ENCODE data around the gene DIDO1.

The DIDO1 gene

DNA sequence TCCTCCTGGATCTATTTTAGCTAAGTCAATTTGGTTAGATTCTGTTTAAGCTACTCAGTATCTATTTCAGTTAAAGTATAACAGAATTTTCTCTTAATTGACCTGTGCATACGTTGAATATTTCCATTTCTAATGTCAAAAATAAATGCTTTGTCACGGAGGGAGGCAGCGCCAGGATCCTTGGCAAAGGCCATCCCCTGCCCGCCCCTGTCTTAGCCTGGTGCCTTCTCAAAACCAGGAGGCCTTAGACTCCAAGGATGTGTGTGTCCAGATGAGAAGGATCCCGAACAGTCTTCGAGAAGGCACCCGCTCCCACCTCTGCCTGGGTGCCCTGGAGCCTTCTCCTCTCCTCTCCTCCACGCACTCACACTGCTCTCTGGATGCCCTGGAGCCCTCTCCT is 87.0 kb downstream of the DIDO1 start:
- DNase-seq (ENCODE audit: low read depth), result no peak
- H3K4me3 ChIP-seq (ENCODE audit: low read length), result no peak overlapping the region
- TF ChIP-seq, protein P1, sequence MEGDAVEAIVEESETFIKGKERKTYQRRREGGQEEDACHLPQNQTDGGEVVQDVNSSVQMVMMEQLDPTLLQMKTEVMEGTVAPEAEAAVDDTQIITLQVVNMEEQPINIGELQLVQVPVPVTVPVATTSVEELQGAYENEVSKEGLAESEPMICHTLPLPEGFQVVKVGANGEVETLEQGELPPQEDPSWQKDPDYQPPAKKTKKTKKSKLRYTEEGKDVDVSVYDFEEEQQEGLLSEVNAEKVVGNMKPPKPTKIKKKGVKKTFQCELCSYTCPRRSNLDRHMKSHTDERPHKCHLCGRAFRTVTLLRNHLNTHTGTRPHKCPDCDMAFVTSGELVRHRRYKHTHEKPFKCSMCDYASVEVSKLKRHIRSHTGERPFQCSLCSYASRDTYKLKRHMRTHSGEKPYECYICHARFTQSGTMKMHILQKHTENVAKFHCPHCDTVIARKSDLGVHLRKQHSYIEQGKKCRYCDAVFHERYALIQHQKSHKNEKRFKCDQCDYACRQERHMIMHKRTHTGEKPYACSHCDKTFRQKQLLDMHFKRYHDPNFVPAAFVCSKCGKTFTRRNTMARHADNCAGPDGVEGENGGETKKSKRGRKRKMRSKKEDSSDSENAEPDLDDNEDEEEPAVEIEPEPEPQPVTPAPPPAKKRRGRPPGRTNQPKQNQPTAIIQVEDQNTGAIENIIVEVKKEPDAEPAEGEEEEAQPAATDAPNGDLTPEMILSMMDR (conservative IDR thresholded peaks at IDR 0.05; ENCODE audit: low read length), result no peak

DNA sequence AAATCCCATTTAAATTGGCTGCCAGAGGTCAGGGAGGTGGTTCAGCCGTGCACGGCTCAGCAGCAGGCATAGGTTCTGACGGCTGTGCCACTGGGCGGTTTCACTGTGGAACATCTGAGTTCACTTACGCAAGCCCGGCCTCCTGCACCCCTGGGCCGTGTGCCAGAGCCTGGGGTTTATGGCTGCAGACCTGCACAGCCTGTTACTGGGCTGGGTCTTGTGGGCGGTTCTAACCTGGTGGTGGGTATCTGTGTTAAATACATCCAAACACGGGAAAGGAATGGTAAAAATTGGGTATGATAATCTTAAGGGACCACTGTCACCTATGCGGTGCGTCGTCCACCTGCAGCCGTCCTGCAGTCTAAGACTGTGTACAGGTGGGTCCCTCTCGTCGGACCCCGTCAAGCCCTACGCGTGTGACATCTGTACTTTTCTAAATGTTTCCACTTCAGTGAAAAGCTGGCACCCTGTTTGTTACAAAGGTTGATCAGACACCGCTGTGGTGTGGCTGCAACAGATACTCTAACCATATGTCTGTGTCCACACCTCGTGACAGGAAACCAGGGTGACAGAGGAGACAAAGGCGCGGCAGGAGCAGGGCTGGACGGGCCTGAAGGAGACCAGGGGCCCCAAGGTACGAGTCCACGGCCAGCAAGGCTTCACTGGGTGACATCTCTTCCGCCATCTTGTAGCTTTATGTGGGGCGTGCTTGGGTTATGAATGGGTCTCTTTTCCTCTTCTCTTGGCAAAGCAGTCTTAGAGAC is 88.0 kb downstream of the DIDO1 start:
- TF ChIP-seq, protein P1 (conservative IDR thresholded peaks at IDR 0.05; ENCODE audit: low read length), result no peak
- DNase-seq (ENCODE audit: low read depth), result peak; percentile 54

DNA sequence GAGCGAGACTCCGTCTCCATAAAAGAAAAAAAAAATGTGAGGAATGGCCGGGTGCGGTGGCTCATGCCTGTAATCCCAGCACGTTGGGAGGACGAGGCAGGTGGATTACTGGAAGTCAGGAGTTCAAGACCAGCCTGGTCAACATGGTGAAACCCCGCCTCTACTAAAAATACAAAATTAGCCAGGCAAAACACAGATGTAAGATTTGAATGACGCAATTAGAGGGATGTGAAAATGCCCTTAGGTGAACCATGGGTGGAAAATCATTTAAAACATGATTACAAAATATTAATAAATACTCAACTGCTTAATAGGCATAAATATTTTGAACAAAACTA is 88.5 kb downstream of the DIDO1 start:
- no peak overlapping the region for H3K4me3 ChIP-seq (ENCODE audit: low read length)
- TF ChIP-seq, protein P1 (conservative IDR thresholded peaks at IDR 0.05; ENCODE audit: low read length), result no peak
- no peak for DNase-seq (ENCODE audit: low read depth)

More for the DNA sequence above, 88.0 kb downstream of the DIDO1 start:
- no peak overlapping the region for H3K4me3 ChIP-seq (ENCODE audit: low read length)

DNA sequence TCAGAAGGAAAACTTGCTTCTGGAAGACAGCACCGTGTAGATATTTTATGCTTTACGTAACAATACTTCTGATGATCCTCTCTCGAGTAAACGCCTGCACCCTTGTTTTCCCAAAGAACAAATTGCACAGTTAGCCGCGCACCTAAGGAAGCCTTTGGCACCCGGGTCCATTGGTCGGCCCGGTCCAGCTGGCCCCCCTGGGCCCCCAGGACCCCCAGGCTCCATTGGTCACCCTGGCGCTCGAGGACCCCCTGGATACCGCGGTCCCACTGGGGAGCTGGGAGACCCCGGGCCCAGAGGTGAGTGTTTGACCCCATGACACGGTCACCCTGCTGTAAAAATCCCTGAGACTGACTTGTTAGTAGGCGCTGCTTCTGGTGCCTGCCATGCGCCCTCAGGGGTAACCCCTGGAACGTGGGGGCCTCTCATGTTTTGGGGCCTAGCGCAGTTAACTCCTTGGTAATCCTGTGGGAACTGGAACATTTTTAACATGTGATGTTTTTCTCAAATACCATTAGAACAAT is 89.3 kb downstream of the DIDO1 start:
- TF ChIP-seq, protein P1 (conservative IDR thresholded peaks at IDR 0.05; ENCODE audit: low read length), result no peak
- DNase-seq (ENCODE audit: low read depth), result no peak
- H3K4me3 ChIP-seq (ENCODE audit: low read length), result no peak overlapping the region

DNA sequence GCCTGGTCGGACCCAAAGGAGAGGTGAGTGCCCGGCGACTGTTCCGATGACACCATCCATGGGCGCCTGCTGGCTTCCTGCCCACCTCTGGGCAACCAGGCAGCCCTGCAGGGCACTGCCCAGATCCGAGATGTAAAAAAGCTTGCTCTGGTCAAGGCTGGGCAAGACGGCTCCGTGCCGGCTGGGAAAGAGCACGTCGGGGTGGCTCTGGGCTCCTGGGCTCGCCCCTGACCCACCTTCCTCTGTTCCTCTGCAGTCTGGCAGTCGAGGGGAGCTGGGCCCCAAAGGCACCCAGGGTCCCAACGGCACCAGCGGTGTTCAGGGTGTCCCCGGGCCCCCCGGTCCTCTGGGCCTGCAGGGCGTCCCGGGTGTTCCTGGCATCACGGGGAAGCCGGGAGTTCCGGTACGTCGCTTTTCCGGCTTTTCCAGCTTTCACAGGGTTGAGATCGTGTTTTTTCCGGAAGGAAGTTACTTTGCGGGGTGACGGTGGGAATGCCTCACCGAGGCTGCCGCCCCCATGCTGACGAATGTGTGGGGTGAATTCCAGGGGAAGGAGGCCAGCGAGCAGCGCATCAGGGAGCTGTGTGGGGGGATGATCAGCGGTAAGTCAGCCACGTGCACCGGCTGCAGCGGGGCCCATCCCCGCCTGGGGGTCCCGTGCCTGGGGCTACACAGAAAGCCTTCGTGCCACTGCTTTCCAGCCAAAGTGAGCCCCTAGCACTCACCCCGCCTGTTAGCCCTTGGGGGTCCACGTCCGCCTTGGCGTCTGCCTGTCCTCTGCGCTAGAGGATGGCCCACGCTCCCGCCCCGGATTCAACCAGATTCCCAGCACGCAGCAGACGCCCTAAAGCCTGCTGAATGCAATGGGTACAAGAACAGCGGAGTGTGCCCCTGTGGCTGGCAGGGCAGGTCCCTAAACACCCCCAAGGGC is 90.1 kb downstream of the DIDO1 start:
- DNase-seq (ENCODE audit: low read depth), result no peak

DNA sequence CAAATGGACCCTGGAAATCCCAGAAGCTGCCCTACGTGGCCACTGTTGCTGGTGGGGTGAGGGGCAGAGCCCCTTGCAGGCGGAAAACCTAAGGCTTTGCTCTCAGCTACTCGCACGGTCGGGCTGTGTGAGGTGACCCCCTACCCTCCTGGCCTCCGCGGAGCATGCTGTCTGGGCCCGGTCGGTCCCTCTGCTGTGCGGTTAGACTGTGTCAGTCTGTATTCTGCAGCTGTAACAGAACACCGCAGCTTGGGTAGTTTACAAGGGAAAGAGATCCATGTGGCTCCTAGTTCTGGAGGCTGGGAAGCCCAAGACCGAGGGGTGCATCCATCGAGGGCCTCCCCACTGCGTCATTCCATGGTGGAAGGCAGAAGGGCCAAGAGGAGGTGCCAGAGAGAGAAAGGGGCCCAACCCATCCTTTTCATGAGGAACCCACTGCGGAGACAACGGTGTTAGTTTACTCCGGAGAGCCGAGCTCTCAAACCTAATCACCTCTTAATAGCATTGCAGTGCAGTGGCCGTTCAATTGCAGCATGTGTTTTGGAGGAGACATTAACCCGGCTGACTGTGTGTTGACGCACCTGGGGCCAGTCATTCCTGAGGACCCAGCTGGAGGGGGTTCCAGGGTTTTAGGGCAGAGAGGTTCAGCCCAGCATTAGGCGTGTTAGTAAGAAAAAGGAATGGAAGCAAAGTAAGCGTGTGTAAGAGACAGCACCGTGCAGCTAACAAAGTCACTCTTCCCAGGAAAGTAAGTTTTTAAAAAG is 91.2 kb downstream of the DIDO1 start:
- DNase-seq (ENCODE audit: low read depth), result no peak
- TF ChIP-seq, protein P1 (conservative IDR thresholded peaks at IDR 0.05; ENCODE audit: low read length), result no peak
- H3K4me3 ChIP-seq (ENCODE audit: low read length), result no peak overlapping the region

More for the DNA sequence above, 90.1 kb downstream of the DIDO1 start:
- no peak overlapping the region for H3K4me3 ChIP-seq (ENCODE audit: low read length)
- TF ChIP-seq, protein P1 (conservative IDR thresholded peaks at IDR 0.05; ENCODE audit: low read length), result no peak
